Activated CD4-positive, alpha-beta T cell treated with anti-CD3 and anti-CD28 coated beads, Interleukin-2, amount 10 ng/mL, durations not matched to agents 7 days and 5 days (primary cell): ENCODE results near the gene DNASE1L2. TPM values are rescaled to one million over a fixed set of nuclear protein-coding genes. Genes with fewer than 3 reads are reported as not detected.

Experiments
- CTCF ChIA-PET: fragments of 350-600 bp; sonication (Branson Sonifier 250); formaldehyde crosslinking; loops from one replicate; lab custom pipeline; 2021; ENCODE audit warnings: antibody characterized with exemption; lab: Charles Lee
- POLR2A ChIA-PET: fragments of 350-600 bp; sonication (Branson Sonifier 250); formaldehyde crosslinking; loops from one replicate; lab custom pipeline; 2021; ENCODE audit warnings: antibody characterized with exemption; lab: Charles Lee
- DNase-seq: peaks from one replicate; pipeline ENCODE4 v3.0.0-alpha.2; 2020
- H3K27ac Mint-ChIP-seq: one replicate; pipeline ENCODE4 v1.8.0; 2021; ENCODE audit warnings: mild to moderate bottlenecking, moderate library complexity, mixed read lengths
- H3K27me3 Mint-ChIP-seq: one replicate; pipeline ENCODE4 v1.8.0; 2021; ENCODE audit warnings: mixed read lengths
- H3K36me3 Mint-ChIP-seq: one replicate; pipeline ENCODE4 v1.8.0; 2021; ENCODE audit warnings: low read depth, mixed read lengths
- H3K4me1 Mint-ChIP-seq: one replicate; pipeline ENCODE4 v1.8.0; 2021; ENCODE audit warnings: mixed read lengths
- H3K4me3 Mint-ChIP-seq: one replicate; pipeline ENCODE4 v1.8.0; 2021; ENCODE audit warnings: mild to moderate bottlenecking, moderate library complexity, mixed read lengths
- H3K9me3 Mint-ChIP-seq: one replicate; pipeline ENCODE4 v1.8.0; 2021; ENCODE audit warnings: mixed read lengths
- microRNA-seq: library from miRNA; unstranded; fragments of <30 nt; microRNA quantifications from one replicate; pipeline ENCODE4 v1.2.0, GENCODE V29; 2021; ENCODE audit warnings: borderline microRNAs expressed, borderline replicate concordance
- total RNA-seq, 2 experiments: library from RNA; stranded (reverse); gene quantifications; one replicate each; pipeline ENCODE4 v1.2.3, GENCODE V29; 2021

The DNASE1L2 gene
- total RNA-seq, 2 experiments from 2014 or later = 2.0 to 3.4 TPM

- Mint-ChIP-seq H3K36me3 (no peaks in the 10 kb centered on the region), H3K4me3 (no peak overlapping the region), H3K9me3 (no peaks in the 10 kb centered on the region), H3K4me1 (no peaks in the 10 kb centered on the region), H3K27me3 (no peaks in the 10 kb centered on the region), H3K27ac (no peak overlapping the region)
- ChIA-PET POLR2A (no interaction called here), CTCF (no interaction called here)
- DNase-seq = no peak
Measured at GRCh38 chr16:2282866-2283555, 46.8 kb downstream of the DNASE1L2 start.

- ChIA-PET POLR2A (no interaction called here), CTCF (interaction anchor here (1.4 kb wide), 1 partner anchor 12 kb away, joined by 3 read pairs; no protein-coding TSS in a partner anchor)
- H3K27me3 Mint-ChIP-seq = no peaks in the 10 kb centered on the region
- H3K4me3 Mint-ChIP-seq = no peak overlapping the region
- H3K36me3 Mint-ChIP-seq = no peaks in the 10 kb centered on the region
- DNase-seq = no peak
- no peaks in the 10 kb centered on the region for H3K4me1 Mint-ChIP-seq
- no peak overlapping the region for H3K27ac Mint-ChIP-seq
- H3K9me3 Mint-ChIP-seq = no peaks in the 10 kb centered on the region
Measured at GRCh38 chr16:2284001-2284770, 47.9 kb downstream of the DNASE1L2 start.

- ChIA-PET CTCF (interaction anchor here (1.4 kb wide), 1 partner anchor 11 kb away, joined by 3 read pairs; no protein-coding TSS in a partner anchor), POLR2A (no interaction called here)
- no peaks in the 10 kb centered on the region for H3K4me1 Mint-ChIP-seq
- H3K36me3 Mint-ChIP-seq = no peaks in the 10 kb centered on the region
- no peak overlapping the region for H3K27ac Mint-ChIP-seq
- no peaks in the 10 kb centered on the region for H3K9me3 Mint-ChIP-seq
- H3K27me3 Mint-ChIP-seq = no peaks in the 10 kb centered on the region
- DNase-seq = no peak
- no peak overlapping the region for H3K4me3 Mint-ChIP-seq
Measured at GRCh38 chr16:2284797-2285576, 48.7 kb downstream of the DNASE1L2 start.

- Mint-ChIP-seq H3K9me3 (no peaks in the 10 kb centered on the region), H3K4me3 (no peak overlapping the region), H3K36me3 (no peaks in the 10 kb centered on the region), H3K27ac (no peak overlapping the region), H3K27me3 (no peaks in the 10 kb centered on the region), H3K4me1 (no peaks in the 10 kb centered on the region)
- POLR2A ChIA-PET = no interaction called here
- no peak for DNase-seq
- CTCF ChIA-PET = interaction anchor here (1.4 kb wide), 1 partner anchor 10 kb away, joined by 3 read pairs; no protein-coding TSS in a partner anchor
Measured at GRCh38 chr16:2285731-2286191, 49.5 kb downstream of the DNASE1L2 start.

GRCh38 chr16:2286550-2286949 is 50.3 kb downstream of the DNASE1L2 start:
- Mint-ChIP-seq H3K4me3 (no peak overlapping the region), H3K27ac (no peak overlapping the region), H3K27me3 (no peaks in the 10 kb centered on the region), H3K4me1 (no peaks in the 10 kb centered on the region), H3K36me3 (no peaks in the 10 kb centered on the region), H3K9me3 (no peaks in the 10 kb centered on the region)
- ChIA-PET CTCF (interaction anchor here (1.3 kb wide), 1 partner anchor 146 kb away, joined by 3 read pairs; no protein-coding TSS in a partner anchor), POLR2A (no interaction called here)
- DNase-seq = no peak

- no peaks in the 10 kb centered on the region for H3K36me3 Mint-ChIP-seq
- no peak overlapping the region for H3K27ac Mint-ChIP-seq
- CTCF ChIA-PET = interaction anchor here (0.6 to 1.7 kb wide), 4 partner anchors 9 to 148 kb away, joined by 3 to 4 read pairs (median 3); no protein-coding TSS in a partner anchor
- no peaks in the 10 kb centered on the region for H3K9me3 Mint-ChIP-seq
- no peak overlapping the region for H3K4me3 Mint-ChIP-seq
- DNase-seq = no peak
- H3K4me1 Mint-ChIP-seq = no peaks in the 10 kb centered on the region
- H3K27me3 Mint-ChIP-seq = no peaks in the 10 kb centered on the region
- POLR2A ChIA-PET = no interaction called here
Measured at GRCh38 chr16:2287916-2288547, 51.8 kb downstream of the DNASE1L2 start.

Small RNAs within 50 kb of the gene (microRNA-seq; reads per million reads assigned to microRNA genes)
- gene MIR3677 (not detected), gene MIR4717 (not detected)

Other genes with a start within 250 kb of the DNASE1L2 start
- gene SYNGR3, start 246.5 kb upstream of the DNASE1L2 start, total RNA-seq = 1 to 10 TPM; 1.3 to 1.9 TPM
- 10 to 100 TPM; 56.3 to 56.5 TPM for gene ZNF598, start 226.6 kb upstream of the DNASE1L2 start, total RNA-seq
- under 1 TPM; 0.42 to 0.69 TPM for gene NPW, start 216.7 kb upstream of the DNASE1L2 start, total RNA-seq
- 1 to 10 TPM; 1.1 to 1.4 TPM for gene NHERF2, start 209.5 kb upstream of the DNASE1L2 start, total RNA-seq
- gene NTHL1, start 188.6 kb upstream of the DNASE1L2 start, total RNA-seq = 10 to 100 TPM; 23.8 to 34.4 TPM
- gene TSC2, start 188.5 kb upstream of the DNASE1L2 start, total RNA-seq = 100 to 1,000 TPM; 112 to 115 TPM
- gene PKD1, start 100.5 kb upstream of the DNASE1L2 start, total RNA-seq = 10 to 100 TPM; 72.9 to 77.2 TPM
- gene RAB26, start 87.8 kb upstream of the DNASE1L2 start, total RNA-seq = under 1 TPM; 0.20 to 0.42 TPM
- 10 to 100 TPM; 55.6 to 59.7 TPM for gene TRAF7, start 80.7 kb upstream of the DNASE1L2 start, total RNA-seq
- under 1 TPM; 0.07 to 0.19 TPM for gene CASKIN1, start 39.8 kb upstream of the DNASE1L2 start, total RNA-seq
- gene MLST8, start 31.0 kb upstream of the DNASE1L2 start, total RNA-seq = 10 to 100 TPM; 35.9 to 36.4 TPM
- gene BRICD5, start 25.6 kb upstream of the DNASE1L2 start, total RNA-seq = 10 to 100 TPM; 13.9 to 17.4 TPM
- 10 to 100 TPM; 19.4 to 22.9 TPM for gene PGP, start 21.6 kb upstream of the DNASE1L2 start, total RNA-seq
- gene E4F1, start 12.9 kb upstream of the DNASE1L2 start, total RNA-seq = 10 to 100 TPM; 28.8 to 32.6 TPM
- gene ECI1, start 15.1 kb downstream of the DNASE1L2 start, total RNA-seq = 10 to 100 TPM; 30.8 to 42.5 TPM
- 100 to 1,000 TPM; 230 to 238 TPM for gene RNPS1, start 31.7 kb downstream of the DNASE1L2 start, total RNA-seq
- gene ABCA3, start 104.3 kb downstream of the DNASE1L2 start, total RNA-seq = 1 to 10 TPM; 5.0 to 6.0 TPM
- gene CCNF, start 193.0 kb downstream of the DNASE1L2 start, total RNA-seq = 100 to 1,000 TPM in 1 of 2 experiments, 10 to 100 TPM in 1; 99.3 to 101 TPM
- gene TEDC2, start 223.7 kb downstream of the DNASE1L2 start, total RNA-seq = 10 to 100 TPM; 15.5 to 21.4 TPM
- gene NTN3, start 234.9 kb downstream of the DNASE1L2 start, total RNA-seq = not detected
- 1 to 10 TPM; 8.1 TPM for gene TBC1D24, start 238.7 kb downstream of the DNASE1L2 start, total RNA-seq